Fibroblast of mammary gland (primary cell): ENCODE data around the gene ABCA13.
A peak's percentile ranks its signal among the peaks of the same experiment; 100 is the strongest.

Experiments used
- DNase-seq: peaks from one replicate; pipeline ENCODE4 v3.0.0-alpha.2; 2010; ENCODE audit warnings: low read depth
- H3K4me3 ChIP-seq: 2 replicates; pipeline ENCODE4 v1.5.1; 2011; ENCODE audit warnings: low read depth, mild to moderate bottlenecking, low read length, moderate library complexity; ENCODE audit not compliant: control insufficient read depth
- TF ChIP-seq, protein P1 (sequence below): conservative IDR thresholded peaks from 2 replicates; pipeline ENCODE4 v1.5.1; 2011; ENCODE audit warnings: low read depth, low read length, inconsistent platforms; ENCODE audit not compliant: control insufficient read depth, insufficient read depth

The ABCA13 gene

GRCh38 chr7:48408731-48409130, 237.5 kb downstream of the ABCA13 start:
- DNase-seq, result no peak

DNA sequence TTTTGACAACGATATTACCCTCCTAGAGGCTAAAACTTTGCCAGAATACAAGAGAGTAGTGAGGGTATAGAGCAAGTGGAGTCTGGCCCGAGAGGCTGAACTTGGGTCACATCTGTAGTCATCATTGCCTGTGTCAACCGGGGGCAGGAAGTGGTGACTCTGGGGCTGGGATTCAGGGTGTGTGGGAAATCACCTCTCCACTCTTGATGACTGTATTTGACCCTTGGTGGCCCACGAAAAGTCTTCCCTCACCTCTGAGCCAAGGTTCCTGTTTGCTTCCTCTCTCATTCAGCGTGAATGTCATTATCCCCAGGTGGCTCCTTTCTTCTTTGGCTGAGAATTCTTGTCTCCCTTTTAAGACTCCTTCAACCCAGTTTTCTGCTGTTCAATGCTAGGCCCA, 240.4 kb downstream of the ABCA13 start:
- TF ChIP-seq, protein P1, sequence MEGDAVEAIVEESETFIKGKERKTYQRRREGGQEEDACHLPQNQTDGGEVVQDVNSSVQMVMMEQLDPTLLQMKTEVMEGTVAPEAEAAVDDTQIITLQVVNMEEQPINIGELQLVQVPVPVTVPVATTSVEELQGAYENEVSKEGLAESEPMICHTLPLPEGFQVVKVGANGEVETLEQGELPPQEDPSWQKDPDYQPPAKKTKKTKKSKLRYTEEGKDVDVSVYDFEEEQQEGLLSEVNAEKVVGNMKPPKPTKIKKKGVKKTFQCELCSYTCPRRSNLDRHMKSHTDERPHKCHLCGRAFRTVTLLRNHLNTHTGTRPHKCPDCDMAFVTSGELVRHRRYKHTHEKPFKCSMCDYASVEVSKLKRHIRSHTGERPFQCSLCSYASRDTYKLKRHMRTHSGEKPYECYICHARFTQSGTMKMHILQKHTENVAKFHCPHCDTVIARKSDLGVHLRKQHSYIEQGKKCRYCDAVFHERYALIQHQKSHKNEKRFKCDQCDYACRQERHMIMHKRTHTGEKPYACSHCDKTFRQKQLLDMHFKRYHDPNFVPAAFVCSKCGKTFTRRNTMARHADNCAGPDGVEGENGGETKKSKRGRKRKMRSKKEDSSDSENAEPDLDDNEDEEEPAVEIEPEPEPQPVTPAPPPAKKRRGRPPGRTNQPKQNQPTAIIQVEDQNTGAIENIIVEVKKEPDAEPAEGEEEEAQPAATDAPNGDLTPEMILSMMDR, result no peak
- DNase-seq, result no peak
- no peak overlapping the region for H3K4me3 ChIP-seq

More at GRCh38 chr7:48408731-48409130, 237.5 kb downstream of the ABCA13 start:
- H3K4me3 ChIP-seq, result no peak overlapping the region
- TF ChIP-seq, protein P1, result no peak

DNA sequence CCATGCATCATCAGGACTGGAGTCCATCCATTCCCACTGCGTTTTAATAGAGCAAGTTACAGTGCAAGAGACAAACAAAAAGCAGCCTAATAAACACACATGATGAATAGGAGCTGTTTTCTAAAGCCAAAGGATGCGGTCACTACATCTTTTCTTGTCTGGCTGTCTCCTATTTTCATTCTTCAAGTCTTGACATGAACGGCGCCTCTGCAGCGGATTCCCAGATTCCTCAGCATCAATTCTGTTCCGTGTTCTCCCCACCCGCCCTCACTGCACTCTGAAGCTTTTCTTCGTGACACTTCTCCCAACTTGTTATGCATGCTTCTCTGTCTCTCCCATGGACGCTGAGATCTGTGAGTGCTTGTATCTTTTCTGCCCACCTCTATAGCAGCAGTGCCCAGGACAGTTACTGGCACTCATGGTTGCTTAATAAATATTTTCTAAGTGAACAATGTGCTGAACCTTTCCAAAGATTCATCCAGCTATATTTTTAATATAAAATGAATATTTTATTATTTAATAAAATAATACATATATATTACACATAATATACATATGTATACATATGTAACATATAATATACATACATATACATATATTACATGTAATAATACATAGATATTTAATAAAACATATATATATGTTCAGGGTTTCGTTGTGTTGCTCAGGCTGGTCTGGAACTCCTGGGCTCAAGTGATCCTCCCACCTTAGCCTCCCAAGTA, 242.9 kb downstream of the ABCA13 start:
- DNase-seq, result no peak
- TF ChIP-seq, protein P1, result no peak

GRCh38 chr7:48416327-48416908, 245.2 kb downstream of the ABCA13 start:
- H3K4me3 ChIP-seq, result no peak overlapping the region
- no peak for DNase-seq
- TF ChIP-seq, protein P1, result no peak

More for the DNA sequence above, 242.9 kb downstream of the ABCA13 start:
- H3K4me3 ChIP-seq, result no peak overlapping the region

DNA sequence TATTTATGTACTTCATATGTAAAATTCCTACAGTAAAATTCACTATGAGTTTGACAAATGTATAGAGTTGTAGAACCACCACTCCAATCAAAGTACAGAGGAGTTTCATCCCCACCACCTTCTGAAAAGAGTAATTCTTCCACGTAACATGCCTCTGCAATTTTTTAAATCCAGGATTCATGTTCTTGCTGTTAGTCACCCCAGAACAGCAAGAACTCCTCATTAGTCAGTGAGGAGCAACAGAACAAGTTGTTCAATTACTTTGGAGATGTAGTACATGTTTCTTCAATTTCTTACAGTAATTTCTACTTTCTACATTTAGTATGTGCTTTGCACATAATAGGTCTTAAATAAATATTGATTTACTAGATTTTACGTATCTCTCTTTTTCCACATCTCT, 248.1 kb downstream of the ABCA13 start:
- TF ChIP-seq, protein P1, result no peak
- H3K4me3 ChIP-seq, result no peak overlapping the region
- DNase-seq, result peak; percentile 33

DNA sequence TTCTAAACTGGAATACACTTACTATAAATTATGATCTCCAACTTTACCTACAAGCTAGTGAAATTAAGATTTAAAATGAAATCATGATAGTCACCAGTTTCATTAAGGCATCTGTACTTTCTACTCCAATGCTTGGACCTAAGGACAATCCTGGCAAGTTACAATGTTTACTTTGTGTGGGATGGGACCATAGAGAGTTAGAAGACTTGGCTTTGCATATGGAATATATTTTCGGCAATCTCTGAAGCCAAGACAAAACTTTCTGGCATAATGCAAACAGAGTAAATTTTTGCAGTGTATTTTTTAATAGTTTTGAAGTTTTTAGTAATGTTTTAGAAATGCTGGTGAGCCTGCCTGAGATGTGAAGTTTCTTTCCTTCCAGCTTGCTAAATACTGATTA, 248.9 kb downstream of the ABCA13 start:
- H3K4me3 ChIP-seq, result no peak overlapping the region
- TF ChIP-seq, protein P1, result no peak
- DNase-seq, result peak; percentile 22
